DMS 273 (cell line): ENCODE data around the gene PPM1H.
"Not testable (repeated sequence)": the region's sequence is repeated elsewhere in the genome, so short reads cannot be mapped to it uniquely, and the experiment has no call there.

Experiments used
- DNase-seq: peaks from one replicate; lab custom pipeline; 2025; ENCODE audit not compliant: unreplicated experiment; lab: John Stamatoyannopoulos, UW

PPM1H gene

GRCh38 chr12:62934799-62935674 is at the start of gene PPM1H:
Gene PPM1H (minus strand): TSS chr12:62935150. CDS start chr12:62934736, 414 bp downstream.
- DNase-seq, result peak; percentile 74

GRCh38 chr12:62983594-62983993 is 48.6 kb upstream of the PPM1H start:
- peak; percentile 18 for DNase-seq

GRCh38 chr12:62978768-62979167 is 43.8 kb upstream of the PPM1H start:
- DNase-seq, result no peak

- DNase-seq, result no peak
Measured at GRCh38 chr12:62977883-62978282, 42.9 kb upstream of the PPM1H start.

GRCh38 chr12:62977418-62977817 is 42.5 kb upstream of the PPM1H start:
- DNase-seq, result no peak

- DNase-seq, result no peak
Measured at GRCh38 chr12:62976110-62976662, 41.2 kb upstream of the PPM1H start.

GRCh38 chr12:62971769-62972525 is 37.0 kb upstream of the PPM1H start:
- DNase-seq, result no peak

- DNase-seq, result no peak
Measured at GRCh38 chr12:62969695-62970094, 34.7 kb upstream of the PPM1H start.

- DNase-seq, result no peak
Measured at GRCh38 chr12:62967701-62968100, 32.8 kb upstream of the PPM1H start.

- no peak for DNase-seq
Measured at GRCh38 chr12:62966990-62967506, 32.1 kb upstream of the PPM1H start.

- DNase-seq, result not testable (repeated sequence)
Measured at GRCh38 chr12:62966446-62966989, 31.6 kb upstream of the PPM1H start.

GRCh38 chr12:62965700-62966099 is 30.8 kb upstream of the PPM1H start:
- not testable (repeated sequence) for DNase-seq

GRCh38 chr12:62965242-62965641 is 30.3 kb upstream of the PPM1H start:
- DNase-seq, result not testable (repeated sequence)

GRCh38 chr12:62963486-62964041 is 28.6 kb upstream of the PPM1H start:
- DNase-seq, result no peak

- no peak for DNase-seq
Measured at GRCh38 chr12:62960324-62960723, 25.4 kb upstream of the PPM1H start.

- no peak for DNase-seq
Measured at GRCh38 chr12:62959745-62960144, 24.8 kb upstream of the PPM1H start.

GRCh38 chr12:62957233-62957953 is 22.4 kb upstream of the PPM1H start:
- no peak for DNase-seq

GRCh38 chr12:62955678-62956077 is 20.7 kb upstream of the PPM1H start:
- DNase-seq, result no peak

GRCh38 chr12:62950317-62950716 is 15.4 kb upstream of the PPM1H start:
- DNase-seq, result no peak

- DNase-seq, result no peak
Measured at GRCh38 chr12:62948123-62948522, 13.2 kb upstream of the PPM1H start.
